HepG2 (cell line): ENCODE measurements around the gene SLCO2A1. TPM values are rescaled to one million over a fixed set of nuclear protein-coding genes. Genes with fewer than 3 reads are reported as not detected.
A peak's percentile ranks its signal among the peaks of the same experiment; 100 is the strongest.

Source experiments
- AKAP8 ChIP-seq: sonication (generic); formaldehyde crosslinking; IDR thresholded peaks from 2 replicates; pipeline ENCODE4 v1.5.1; 2020; ENCODE audit warnings: mild to moderate bottlenecking, missing genetic modification reagents
- CBX1 ChIP-seq: IDR thresholded peaks from one replicate; pipeline ENCODE4 v1.6.1; 2016; ENCODE audit warnings: antibody characterized with exemption, low read depth
- ELF3 ChIP-seq: IDR thresholded peaks from 2 replicates; pipeline ENCODE4 v1.6.1; 2016; ENCODE audit warnings: missing genetic modification reagents, missing compliant biosample characterization
- EZH2 ChIP-seq: conservative IDR thresholded peaks from 2 replicates; pipeline ENCODE4 v1.6.1; 2012; ENCODE audit warnings: mild to moderate bottlenecking, low read depth, low read length, moderate library complexity
- FOXJ3 ChIP-seq: sonication (generic); formaldehyde crosslinking; IDR thresholded peaks from 2 replicates; pipeline ENCODE4 v1.4.0; 2020; ENCODE audit warnings: missing genetic modification reagents, mild to moderate bottlenecking, borderline replicate concordance
- HNRNPLL ChIP-seq: fragments of 200-400 bp; formaldehyde crosslinking; IDR thresholded peaks from 2 replicates; pipeline ENCODE4 v1.6.1; 2017; ENCODE audit warnings: mild to moderate bottlenecking, low read depth, low read length; ENCODE audit not compliant: poor library complexity, severe bottlenecking
- KDM6A ChIP-seq: IDR thresholded peaks from 2 replicates; pipeline ENCODE4 v1.6.1; 2016; ENCODE audit warnings: low read depth
- NONO ChIP-seq, 2 experiments: fragments of 450-650 bp in 1 of 2; sonication (generic) in 1 of 2; formaldehyde crosslinking in 1 of 2; IDR thresholded peaks in 1 of 2; conservative IDR thresholded peaks in 1 of 2; 2 replicates each; pipeline versions ENCODE4 v1.6.1 to v1.8.0; 2017 to 2022; ENCODE audit warnings: mild to moderate bottlenecking in 1 of 2, missing genetic modification reagents in 1 of 2, moderate library complexity in 1 of 2
- SP2 ChIP-seq: sonication (generic); formaldehyde crosslinking; IDR thresholded peaks from 2 replicates; pipeline ENCODE4 v1.5.1; 2020; ENCODE audit warnings: mild to moderate bottlenecking, missing genetic modification reagents
- XRCC5 ChIP-seq: fragments of 200-400 bp; formaldehyde crosslinking; optimal IDR thresholded peaks from 2 replicates; pipeline ENCODE3; 2017; ENCODE audit warnings: mild to moderate bottlenecking, low read length
- ZNF138 ChIP-seq: sonication (generic); formaldehyde crosslinking; IDR thresholded peaks from 2 replicates; pipeline ENCODE4 v1.5.0; 2020; ENCODE audit warnings: mild to moderate bottlenecking, low read depth, missing genetic modification reagents
- ZNF225 ChIP-seq: sonication (generic); formaldehyde crosslinking; IDR thresholded peaks from 2 replicates; pipeline ENCODE4 v1.4.0; 2020; ENCODE audit warnings: mild to moderate bottlenecking, missing genetic modification reagents
- ZNF251 ChIP-seq: sonication (generic); formaldehyde crosslinking; IDR thresholded peaks from 2 replicates; pipeline ENCODE4 v1.9.0; 2021; ENCODE audit warnings: mild to moderate bottlenecking, missing genetic modification reagents
- ZNF263 ChIP-seq: sonication (generic); formaldehyde crosslinking; IDR thresholded peaks from 2 replicates; pipeline ENCODE4 v1.4.0; 2020; ENCODE audit warnings: missing genetic modification reagents
- ZNF34 ChIP-seq: sonication (generic); formaldehyde crosslinking; IDR thresholded peaks from 2 replicates; pipeline ENCODE4 v1.4.0; 2020; ENCODE audit warnings: mild to moderate bottlenecking, missing genetic modification reagents, borderline replicate concordance
- ZNF468 ChIP-seq: sonication (generic); formaldehyde crosslinking; IDR thresholded peaks from 2 replicates; pipeline ENCODE4 v1.8.0; 2022; ENCODE audit warnings: mild to moderate bottlenecking, moderate library complexity, missing genetic modification reagents
- ZNF703 ChIP-seq: sonication (generic); formaldehyde crosslinking; IDR thresholded peaks from 2 replicates; pipeline ENCODE4 v1.5.1; 2020; ENCODE audit warnings: missing genetic modification reagents, mild to moderate bottlenecking, moderate library complexity, borderline replicate concordance
- polyA plus RNA-seq, 8 experiments: library from polyadenylated mRNA; depleted of rRNA in 3 of 8; stranded (reverse) in 7 of 8; unstranded in 1 of 8; fragments of >200 nt; fragmentation: Illumina TruSeq in 4 of 8; extraction: Trizol in 4 of 8; gene quantifications; 2 replicates each; pipeline versions ENCODE4 v1.2.1 to v1.2.3, GENCODE V29; 2011 to 2016; ENCODE audit warnings: low read depth in 4 of 8, missing spikeins in 1 of 8, mixed read lengths in 1 of 8; ENCODE audit not compliant: insufficient read depth in 1 of 8
- total RNA-seq, 5 experiments: library from RNA; depleted of rRNA; stranded (reverse); fragments of >200 nt; fragmentation: Illumina TruSeq; extraction: Trizol; gene quantifications; 2 replicates each; pipeline ENCODE4 v1.2.3, GENCODE V29; 2016; ENCODE audit warnings: low read depth in 1 of 5
- TF ChIP-seq, protein P1 (sequence below): sonication (generic); formaldehyde crosslinking; IDR thresholded peaks from 2 replicates; pipeline ENCODE4 v1.9.0; 2021; ENCODE audit warnings: mild to moderate bottlenecking, missing genetic modification reagents
- TF ChIP-seq, protein P2 (sequence below): sonication (generic); formaldehyde crosslinking; IDR thresholded peaks from 2 replicates; pipeline ENCODE4 v1.4.0; 2020; ENCODE audit warnings: mild to moderate bottlenecking, missing genetic modification reagents, borderline replicate concordance
- TF ChIP-seq, protein P3 (sequence below): sonication (generic); formaldehyde crosslinking; IDR thresholded peaks from 2 replicates; pipeline ENCODE4 v1.5.1; 2020; ENCODE audit warnings: mild to moderate bottlenecking, missing genetic modification reagents, moderate library complexity

The SLCO2A1 gene
- total and polyA plus RNA-seq, 2 of the 13 experiments (the other 11 are each of a cell fraction or from before 2014, with no cell fraction given) = 0.04 TPM; not detected in 1

DNA sequence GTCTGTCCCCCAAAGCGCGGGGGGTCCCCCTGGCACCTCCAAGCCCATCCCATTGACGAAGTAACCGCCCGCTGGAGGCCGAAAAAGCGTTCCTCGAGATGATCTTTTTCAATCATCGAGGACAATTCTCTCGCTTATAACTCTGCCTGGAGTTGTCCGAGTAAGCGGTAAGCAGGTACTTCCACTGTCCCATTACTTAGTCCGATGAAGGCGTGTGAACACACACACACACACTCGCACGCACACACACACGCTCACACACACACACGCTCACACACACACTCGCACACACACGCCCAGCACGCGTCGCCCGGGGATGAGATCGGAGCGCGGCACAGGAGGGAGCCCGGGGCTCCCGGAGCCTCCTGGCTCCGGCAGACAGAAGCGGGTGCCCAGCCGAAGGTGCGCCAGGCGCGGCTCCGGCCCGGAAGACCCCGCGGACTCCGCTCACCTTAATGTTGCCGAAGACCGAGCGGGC lies 430 bp downstream of the SLCO2A1 start (continued):
- TF ChIP-seq, protein P1, sequence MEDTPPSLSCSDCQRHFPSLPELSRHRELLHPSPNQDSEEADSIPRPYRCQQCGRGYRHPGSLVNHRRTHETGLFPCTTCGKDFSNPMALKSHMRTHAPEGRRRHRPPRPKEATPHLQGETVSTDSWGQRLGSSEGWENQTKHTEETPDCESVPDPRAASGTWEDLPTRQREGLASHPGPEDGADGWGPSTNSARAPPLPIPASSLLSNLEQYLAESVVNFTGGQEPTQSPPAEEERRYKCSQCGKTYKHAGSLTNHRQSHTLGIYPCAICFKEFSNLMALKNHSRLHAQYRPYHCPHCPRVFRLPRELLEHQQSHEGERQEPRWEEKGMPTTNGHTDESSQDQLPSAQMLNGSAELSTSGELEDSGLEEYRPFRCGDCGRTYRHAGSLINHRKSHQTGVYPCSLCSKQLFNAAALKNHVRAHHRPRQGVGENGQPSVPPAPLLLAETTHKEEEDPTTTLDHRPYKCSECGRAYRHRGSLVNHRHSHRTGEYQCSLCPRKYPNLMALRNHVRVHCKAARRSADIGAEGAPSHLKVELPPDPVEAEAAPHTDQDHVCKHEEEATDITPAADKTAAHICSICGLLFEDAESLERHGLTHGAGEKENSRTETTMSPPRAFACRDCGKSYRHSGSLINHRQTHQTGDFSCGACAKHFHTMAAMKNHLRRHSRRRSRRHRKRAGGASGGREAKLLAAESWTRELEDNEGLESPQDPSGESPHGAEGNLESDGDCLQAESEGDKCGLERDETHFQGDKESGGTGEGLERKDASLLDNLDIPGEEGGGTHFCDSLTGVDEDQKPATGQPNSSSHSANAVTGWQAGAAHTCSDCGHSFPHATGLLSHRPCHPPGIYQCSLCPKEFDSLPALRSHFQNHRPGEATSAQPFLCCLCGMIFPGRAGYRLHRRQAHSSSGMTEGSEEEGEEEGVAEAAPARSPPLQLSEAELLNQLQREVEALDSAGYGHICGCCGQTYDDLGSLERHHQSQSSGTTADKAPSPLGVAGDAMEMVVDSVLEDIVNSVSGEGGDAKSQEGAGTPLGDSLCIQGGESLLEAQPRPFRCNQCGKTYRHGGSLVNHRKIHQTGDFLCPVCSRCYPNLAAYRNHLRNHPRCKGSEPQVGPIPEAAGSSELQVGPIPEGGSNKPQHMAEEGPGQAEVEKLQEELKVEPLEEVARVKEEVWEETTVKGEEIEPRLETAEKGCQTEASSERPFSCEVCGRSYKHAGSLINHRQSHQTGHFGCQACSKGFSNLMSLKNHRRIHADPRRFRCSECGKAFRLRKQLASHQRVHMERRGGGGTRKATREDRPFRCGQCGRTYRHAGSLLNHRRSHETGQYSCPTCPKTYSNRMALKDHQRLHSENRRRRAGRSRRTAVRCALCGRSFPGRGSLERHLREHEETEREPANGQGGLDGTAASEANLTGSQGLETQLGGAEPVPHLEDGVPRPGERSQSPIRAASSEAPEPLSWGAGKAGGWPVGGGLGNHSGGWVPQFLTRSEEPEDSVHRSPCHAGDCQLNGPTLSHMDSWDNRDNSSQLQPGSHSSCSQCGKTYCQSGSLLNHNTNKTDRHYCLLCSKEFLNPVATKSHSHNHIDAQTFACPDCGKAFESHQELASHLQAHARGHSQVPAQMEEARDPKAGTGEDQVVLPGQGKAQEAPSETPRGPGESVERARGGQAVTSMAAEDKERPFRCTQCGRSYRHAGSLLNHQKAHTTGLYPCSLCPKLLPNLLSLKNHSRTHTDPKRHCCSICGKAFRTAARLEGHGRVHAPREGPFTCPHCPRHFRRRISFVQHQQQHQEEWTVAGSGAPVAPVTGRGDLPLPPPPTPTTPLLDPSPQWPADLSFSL = 0 out of 2 replicates have a peak, but pooled peaks have one; percentile 39
- peak; percentile 54 for TF ChIP-seq HNRNPLL
- TF ChIP-seq SP2 (CRISPR knock-in tag) = no peak
- TF ChIP-seq ZNF251 (CRISPR knock-in tag) = no peak
- 0 out of 2 replicates have a peak, but pooled peaks have one; percentile 27 for TF ChIP-seq ZNF225
- TF ChIP-seq ELF3 (CRISPR knock-in tag) = no peak
- TF ChIP-seq AKAP8 (CRISPR knock-in tag) = no peak
- TF ChIP-seq, protein P2, sequence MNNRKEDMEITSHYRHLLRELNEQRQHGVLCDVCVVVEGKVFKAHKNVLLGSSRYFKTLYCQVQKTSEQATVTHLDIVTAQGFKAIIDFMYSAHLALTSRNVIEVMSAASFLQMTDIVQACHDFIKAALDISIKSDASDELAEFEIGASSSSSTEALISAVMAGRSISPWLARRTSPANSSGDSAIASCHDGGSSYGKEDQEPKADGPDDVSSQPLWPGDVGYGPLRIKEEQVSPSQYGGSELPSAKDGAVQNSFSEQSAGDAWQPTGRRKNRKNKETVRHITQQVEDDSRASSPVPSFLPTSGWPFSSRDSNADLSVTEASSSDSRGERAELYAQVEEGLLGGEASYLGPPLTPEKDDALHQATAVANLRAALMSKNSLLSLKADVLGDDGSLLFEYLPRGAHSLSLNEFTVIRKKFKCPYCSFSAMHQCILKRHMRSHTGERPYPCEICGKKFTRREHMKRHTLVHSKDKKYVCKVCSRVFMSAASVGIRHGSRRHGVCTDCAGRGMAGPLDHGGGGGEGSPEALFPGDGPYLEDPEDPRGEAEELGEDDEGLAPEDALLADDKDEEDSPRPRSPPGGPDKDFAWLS = 0 out of 2 replicates have a peak, but pooled peaks have one; percentile 20
- no peak for TF ChIP-seq KDM6A (CRISPR knock-in tag)
- no peak for TF ChIP-seq ZNF703
- TF ChIP-seq ZNF468 (CRISPR knock-in tag) = no peak
- TF ChIP-seq EZH2 = peak; percentile 58; the same call in 1 of the 2 replicates
- peak; percentile 55; the same call in 1 of the 2 replicates for TF ChIP-seq ZNF34 (CRISPR knock-in tag)
- TF ChIP-seq ZNF263 (CRISPR knock-in tag) = no peak
- TF ChIP-seq, protein P3, sequence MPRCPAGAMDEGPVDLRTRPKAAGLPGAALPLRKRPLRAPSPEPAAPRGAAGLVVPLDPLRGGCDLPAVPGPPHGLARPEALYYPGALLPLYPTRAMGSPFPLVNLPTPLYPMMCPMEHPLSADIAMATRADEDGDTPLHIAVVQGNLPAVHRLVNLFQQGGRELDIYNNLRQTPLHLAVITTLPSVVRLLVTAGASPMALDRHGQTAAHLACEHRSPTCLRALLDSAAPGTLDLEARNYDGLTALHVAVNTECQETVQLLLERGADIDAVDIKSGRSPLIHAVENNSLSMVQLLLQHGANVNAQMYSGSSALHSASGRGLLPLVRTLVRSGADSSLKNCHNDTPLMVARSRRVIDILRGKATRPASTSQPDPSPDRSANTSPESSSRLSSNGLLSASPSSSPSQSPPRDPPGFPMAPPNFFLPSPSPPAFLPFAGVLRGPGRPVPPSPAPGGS (CRISPR knock-in tag) = peak; percentile 20; the same call in 1 of the 2 replicates
- no peak for TF ChIP-seq FOXJ3 (CRISPR knock-in tag)
- no peak for TF ChIP-seq ZNF138 (CRISPR knock-in tag)
- TF ChIP-seq XRCC5 = no peak
- no peak for TF ChIP-seq CBX1
- no peak for TF ChIP-seq NONO (IDR thresholded peaks at IDR 0.05)
- TF ChIP-seq NONO (CRISPR knock-in tag; conservative IDR thresholded peaks at IDR 0.05) = no peak
- TF ChIP-seq, all 625 proteins: peak for 16
